Astrocyte (in vitro differentiated cells and primary cell): ENCODE data around the gene ZNF532. TPM values are rescaled to one million over a fixed set of nuclear protein-coding genes. Genes with fewer than 3 reads are reported as not detected.

Experiments used
- DNase-seq: peaks from one replicate; pipeline ENCODE4 v3.0.0-alpha.2; 2010; ENCODE audit warnings: low read depth
- FAIRE-seq: peaks from 2 replicates; lab custom pipeline; 2011; peaks lifted over from hg19 to GRCh38; lab: Jason Lieb, UNC
- H2AFZ ChIP-seq: 2 replicates; pipeline ENCODE4 v1.6.0; 2012; ENCODE audit warnings: low read depth, low read length, inconsistent platforms
- H3K27ac ChIP-seq: 2 replicates; pipeline ENCODE4 v1.5.1; 2011; ENCODE audit warnings: low read depth, low read length, inconsistent platforms
- H3K27me3 ChIP-seq: 2 replicates; pipeline ENCODE4 v1.6.0; 2011; ENCODE audit warnings: low read length, inconsistent platforms; ENCODE audit not compliant: insufficient read depth
- H3K36me3 ChIP-seq: 2 replicates; pipeline ENCODE4 v1.5.1; 2011; ENCODE audit warnings: low read length, inconsistent platforms; ENCODE audit not compliant: insufficient read depth
- H3K4me1 ChIP-seq: 2 replicates; pipeline ENCODE4 v1.5.1; 2011; ENCODE audit warnings: low read length, inconsistent platforms; ENCODE audit not compliant: insufficient read depth
- H3K4me2 ChIP-seq: 2 replicates; pipeline ENCODE4 v1.6.0; 2012; ENCODE audit warnings: low read length, inconsistent platforms
- H3K4me3 ChIP-seq: 2 replicates; pipeline ENCODE4 v1.5.1; 2011; ENCODE audit warnings: low read depth, mild to moderate bottlenecking, low read length, inconsistent platforms; ENCODE audit not compliant: insufficient read depth
- H3K79me2 ChIP-seq: 2 replicates; pipeline ENCODE4 v1.6.0; 2012; ENCODE audit warnings: mild to moderate bottlenecking, low read length, inconsistent platforms; ENCODE audit not compliant: insufficient read depth
- H3K9ac ChIP-seq: 2 replicates; pipeline ENCODE4 v1.6.0; 2012; ENCODE audit warnings: mild to moderate bottlenecking, low read length, inconsistent platforms
- H3K9me3 ChIP-seq: 2 replicates; pipeline ENCODE4 v1.5.1; 2012; ENCODE audit warnings: low read depth, mild to moderate bottlenecking, low read length, inconsistent platforms; ENCODE audit not compliant: insufficient read depth
- H4K20me1 ChIP-seq: 2 replicates; pipeline ENCODE4 v1.6.0; 2012; ENCODE audit warnings: low read length, inconsistent platforms; ENCODE audit not compliant: insufficient read depth
- H3K27ac Mint-ChIP-seq: one replicate; pipeline ENCODE4 v1.8.0; 2021; ENCODE audit warnings: mild to moderate bottlenecking, mixed read lengths; ENCODE audit not compliant: unreplicated experiment
- H3K27me3 Mint-ChIP-seq: one replicate; pipeline ENCODE4 v1.8.0; 2021; ENCODE audit warnings: low read depth, mixed read lengths; ENCODE audit not compliant: unreplicated experiment
- H3K36me3 Mint-ChIP-seq: one replicate; pipeline ENCODE4 v1.8.0; 2021; ENCODE audit warnings: low read depth, mixed read lengths; ENCODE audit not compliant: unreplicated experiment
- H3K4me1 Mint-ChIP-seq: one replicate; pipeline ENCODE4 v1.8.0; 2021; ENCODE audit warnings: low read depth, mixed read lengths; ENCODE audit not compliant: unreplicated experiment
- H3K4me3 Mint-ChIP-seq: one replicate; pipeline ENCODE4 v1.8.0; 2021; ENCODE audit warnings: mild to moderate bottlenecking, moderate library complexity, mixed read lengths; ENCODE audit not compliant: unreplicated experiment
- H3K9me3 Mint-ChIP-seq: one replicate; pipeline ENCODE4 v1.8.0; 2021; ENCODE audit warnings: mild to moderate bottlenecking, mixed read lengths; ENCODE audit not compliant: unreplicated experiment
- EZH2 ChIP-seq: IDR thresholded peaks from 2 replicates; pipeline ENCODE4 v1.6.1; 2012; ENCODE audit warnings: mild to moderate bottlenecking, low read length, inconsistent platforms; ENCODE audit not compliant: insufficient read depth
- total RNA-seq: library from RNA; stranded (reverse); gene quantifications from 2 replicates; pipeline ENCODE4 v1.2.1, GENCODE V29; 2021
- TF ChIP-seq, protein P1 (sequence below): IDR thresholded peaks from 2 replicates; pipeline ENCODE4 v1.5.1; 2011; ENCODE audit warnings: low read depth, mild to moderate bottlenecking, inconsistent platforms, low read length, moderate library complexity; ENCODE audit not compliant: insufficient read depth

ZNF532 gene
- total RNA-seq, 1 donor from 2014 or later = 135 TPM

- Histone ChIP-seq H3K9ac (peak overlapping the region; percentile 82), H3K4me1 (peaks cover 64% of the 10 kb centered on the region), H4K20me1 (peaks cover 18% of the 10 kb centered on the region), H3K9me3 (no peaks in the 10 kb centered on the region), H2AFZ (no peak overlapping the region), H3K27ac (peak overlapping the region; percentile 84), H3K4me3 (peak overlapping the region; percentile 34), H3K4me2 (peak overlapping the region; percentile 82), H3K36me3 (peaks cover 19% of the 10 kb centered on the region), H3K79me2 (peaks cover 83% of the 10 kb centered on the region), H3K27me3 (no peaks in the 10 kb centered on the region)
- H3K36me3 Mint-ChIP-seq = peaks cover 21% of the 10 kb centered on the region
- peaks cover 62% of the 10 kb centered on the region for H3K4me1 Mint-ChIP-seq
- peak overlapping the region; percentile 60 for H3K27ac Mint-ChIP-seq
- H3K9me3 Mint-ChIP-seq = peaks cover 2% of the 10 kb centered on the region
- no peaks in the 10 kb centered on the region for H3K27me3 Mint-ChIP-seq
- no peak for TF ChIP-seq EZH2
- TF ChIP-seq, protein P1, sequence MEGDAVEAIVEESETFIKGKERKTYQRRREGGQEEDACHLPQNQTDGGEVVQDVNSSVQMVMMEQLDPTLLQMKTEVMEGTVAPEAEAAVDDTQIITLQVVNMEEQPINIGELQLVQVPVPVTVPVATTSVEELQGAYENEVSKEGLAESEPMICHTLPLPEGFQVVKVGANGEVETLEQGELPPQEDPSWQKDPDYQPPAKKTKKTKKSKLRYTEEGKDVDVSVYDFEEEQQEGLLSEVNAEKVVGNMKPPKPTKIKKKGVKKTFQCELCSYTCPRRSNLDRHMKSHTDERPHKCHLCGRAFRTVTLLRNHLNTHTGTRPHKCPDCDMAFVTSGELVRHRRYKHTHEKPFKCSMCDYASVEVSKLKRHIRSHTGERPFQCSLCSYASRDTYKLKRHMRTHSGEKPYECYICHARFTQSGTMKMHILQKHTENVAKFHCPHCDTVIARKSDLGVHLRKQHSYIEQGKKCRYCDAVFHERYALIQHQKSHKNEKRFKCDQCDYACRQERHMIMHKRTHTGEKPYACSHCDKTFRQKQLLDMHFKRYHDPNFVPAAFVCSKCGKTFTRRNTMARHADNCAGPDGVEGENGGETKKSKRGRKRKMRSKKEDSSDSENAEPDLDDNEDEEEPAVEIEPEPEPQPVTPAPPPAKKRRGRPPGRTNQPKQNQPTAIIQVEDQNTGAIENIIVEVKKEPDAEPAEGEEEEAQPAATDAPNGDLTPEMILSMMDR = no peak
- DNase-seq = no peak
- FAIRE-seq = no peak
- peak overlapping the region; percentile 81 for H3K4me3 Mint-ChIP-seq
Observed at GRCh38 chr18:58866066-58866772, 1.5 kb downstream of the ZNF532 start.

GRCh38 chr18:58866773-58867150 lies 2.1 kb downstream of the ZNF532 start:
- H3K27me3 Mint-ChIP-seq = no peaks in the 10 kb centered on the region
- peaks cover 21% of the 10 kb centered on the region for H3K36me3 Mint-ChIP-seq
- TF ChIP-seq EZH2 = no peak
- TF ChIP-seq, protein P1 = no peak
- peaks cover 2% of the 10 kb centered on the region for H3K9me3 Mint-ChIP-seq
- DNase-seq (no peak), FAIRE-seq (no peak)
- H2AFZ ChIP-seq = no peak overlapping the region
- peaks cover 20% of the 10 kb centered on the region for H3K36me3 ChIP-seq
- peak overlapping the region; percentile 84 for H3K27ac ChIP-seq
- H3K27me3 ChIP-seq = no peaks in the 10 kb centered on the region
- peak overlapping the region; percentile 82 for H3K27ac Mint-ChIP-seq
- peaks cover 65% of the 10 kb centered on the region for H3K4me1 ChIP-seq
- peak overlapping the region; percentile 34 for H3K4me3 ChIP-seq
- peaks cover 87% of the 10 kb centered on the region for H3K79me2 ChIP-seq
- peak overlapping the region; percentile 82 for H3K9ac ChIP-seq
- H3K4me1 Mint-ChIP-seq = peaks cover 60% of the 10 kb centered on the region
- H3K4me2 ChIP-seq = peak overlapping the region; percentile 82
- H3K4me3 Mint-ChIP-seq = peak overlapping the region; percentile 81
- peaks cover 18% of the 10 kb centered on the region for H4K20me1 ChIP-seq
- no peaks in the 10 kb centered on the region for H3K9me3 ChIP-seq
